ENCODE results near the gene ABHD17B. TPM values are rescaled to one million over a fixed set of nuclear protein-coding genes. Genes with fewer than 3 reads are reported as not detected.

Gene ABHD17B
- total and polyA plus RNA-seq, 4 donors, result 5.2 to 17.7 (median 10.1) TPM

DNA sequence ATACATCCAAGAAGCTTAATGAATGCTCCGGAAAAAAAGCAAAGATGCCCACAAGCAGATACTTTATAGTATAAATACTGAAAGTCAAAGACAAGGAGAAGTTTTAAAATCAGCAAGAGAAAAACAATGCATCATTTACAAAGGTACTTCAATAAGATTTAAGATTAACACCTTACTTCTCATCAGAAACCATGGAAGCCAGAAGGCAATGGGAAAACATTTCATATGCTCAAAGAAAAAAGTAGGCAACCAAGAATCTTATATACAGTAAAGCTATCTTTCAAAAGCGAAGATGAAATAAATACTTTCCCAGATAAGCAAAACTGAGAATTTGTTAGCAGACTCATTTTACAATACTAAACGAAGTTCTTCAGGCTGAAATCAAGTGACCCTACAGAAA is 51.1 kb downstream of the ABHD17B start:
- H3K4me3 ChIP-seq (ENCODE audit: low read depth in 1 of 3, low read length in 3 of 3), result no peak overlapping the region
- 96% methylated on average over 3 of the region's 3 CpGs for WGBS
- no peak for DNase-seq (ENCODE audit: low spot score)
- no peaks in the 10 kb centered on the region for H3K36me3 ChIP-seq (ENCODE audit: control insufficient read depth in 4 of 4, insufficient read depth in 3 of 4, low read depth in 1 of 4, low read length in 3 of 4)
- peaks cover 0 to 9% (median 0%) of the 10 kb centered on the region in 4 donors for H3K9me3 ChIP-seq (ENCODE audit: control insufficient read depth in 4 of 4, low read length in 3 of 4)
- H3K9ac ChIP-seq (ENCODE audit: low read depth in 1 of 2, low read length in 2 of 2), result no peak overlapping the region
- H3K27me3 ChIP-seq (ENCODE audit: control insufficient read depth in 4 of 4, insufficient read depth in 4 of 4, low read length in 3 of 4), result no peaks in the 10 kb centered on the region
- TF ChIP-seq FOXA1 (IDR thresholded peaks at IDR 0.05) (no peak), NR2F2 (IDR thresholded peaks at IDR 0.05) (no peak), GABPA (IDR thresholded peaks at IDR 0.05 in 1 of 2, conservative IDR thresholded peaks at IDR 0.05 in 1 of 2) (no peak), SP1 (IDR thresholded peaks at IDR 0.05) (no peak), EGR1 (IDR thresholded peaks at IDR 0.05; ENCODE audit: low read depth in 2 of 2) (no peak), JUND (IDR thresholded peaks at IDR 0.05) (no peak), RXRA (IDR thresholded peaks at IDR 0.05) (no peak), HNF4A (conservative IDR thresholded peaks at IDR 0.05) (no peak), ATF3 (IDR thresholded peaks at IDR 0.05) (no peak), FOXA2 (IDR thresholded peaks at IDR 0.05) (no peak), YY1 (IDR thresholded peaks at IDR 0.05) (no peak)
- TF ChIP-seq, protein P1, sequence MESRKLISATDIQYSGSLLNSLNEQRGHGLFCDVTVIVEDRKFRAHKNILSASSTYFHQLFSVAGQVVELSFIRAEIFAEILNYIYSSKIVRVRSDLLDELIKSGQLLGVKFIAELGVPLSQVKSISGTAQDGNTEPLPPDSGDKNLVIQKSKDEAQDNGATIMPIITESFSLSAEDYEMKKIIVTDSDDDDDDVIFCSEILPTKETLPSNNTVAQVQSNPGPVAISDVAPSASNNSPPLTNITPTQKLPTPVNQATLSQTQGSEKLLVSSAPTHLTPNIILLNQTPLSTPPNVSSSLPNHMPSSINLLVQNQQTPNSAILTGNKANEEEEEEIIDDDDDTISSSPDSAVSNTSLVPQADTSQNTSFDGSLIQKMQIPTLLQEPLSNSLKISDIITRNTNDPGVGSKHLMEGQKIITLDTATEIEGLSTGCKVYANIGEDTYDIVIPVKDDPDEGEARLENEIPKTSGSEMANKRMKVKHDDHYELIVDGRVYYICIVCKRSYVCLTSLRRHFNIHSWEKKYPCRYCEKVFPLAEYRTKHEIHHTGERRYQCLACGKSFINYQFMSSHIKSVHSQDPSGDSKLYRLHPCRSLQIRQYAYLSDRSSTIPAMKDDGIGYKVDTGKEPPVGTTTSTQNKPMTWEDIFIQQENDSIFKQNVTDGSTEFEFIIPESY (IDR thresholded peaks at IDR 0.05), result no peak
- TF ChIP-seq, protein P2, sequence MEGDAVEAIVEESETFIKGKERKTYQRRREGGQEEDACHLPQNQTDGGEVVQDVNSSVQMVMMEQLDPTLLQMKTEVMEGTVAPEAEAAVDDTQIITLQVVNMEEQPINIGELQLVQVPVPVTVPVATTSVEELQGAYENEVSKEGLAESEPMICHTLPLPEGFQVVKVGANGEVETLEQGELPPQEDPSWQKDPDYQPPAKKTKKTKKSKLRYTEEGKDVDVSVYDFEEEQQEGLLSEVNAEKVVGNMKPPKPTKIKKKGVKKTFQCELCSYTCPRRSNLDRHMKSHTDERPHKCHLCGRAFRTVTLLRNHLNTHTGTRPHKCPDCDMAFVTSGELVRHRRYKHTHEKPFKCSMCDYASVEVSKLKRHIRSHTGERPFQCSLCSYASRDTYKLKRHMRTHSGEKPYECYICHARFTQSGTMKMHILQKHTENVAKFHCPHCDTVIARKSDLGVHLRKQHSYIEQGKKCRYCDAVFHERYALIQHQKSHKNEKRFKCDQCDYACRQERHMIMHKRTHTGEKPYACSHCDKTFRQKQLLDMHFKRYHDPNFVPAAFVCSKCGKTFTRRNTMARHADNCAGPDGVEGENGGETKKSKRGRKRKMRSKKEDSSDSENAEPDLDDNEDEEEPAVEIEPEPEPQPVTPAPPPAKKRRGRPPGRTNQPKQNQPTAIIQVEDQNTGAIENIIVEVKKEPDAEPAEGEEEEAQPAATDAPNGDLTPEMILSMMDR (IDR thresholded peaks at IDR 0.05; ENCODE audit: low read depth, low read length, missing input control), result no peak
- H3K4me1 ChIP-seq (ENCODE audit: control insufficient read depth in 4 of 4, insufficient read depth in 4 of 4, low read length in 3 of 4), result peaks cover 6 to 26% (median 9%) of the 10 kb centered on the region in 4 donors
- no peak overlapping the region for H3K27ac ChIP-seq (ENCODE audit: low read depth in 1 of 2, low read length in 2 of 2)

- no peak overlapping the region for H3K4me3 ChIP-seq (ENCODE audit: low read depth in 1 of 3, low read length in 3 of 3)
- no peak overlapping the region for H3K9ac ChIP-seq (ENCODE audit: low read depth in 1 of 2, low read length in 2 of 2)
- H3K36me3 ChIP-seq (ENCODE audit: control insufficient read depth in 4 of 4, insufficient read depth in 3 of 4, low read depth in 1 of 4, low read length in 3 of 4), result no peaks in the 10 kb centered on the region
- no peak overlapping the region for H3K27ac ChIP-seq (ENCODE audit: low read depth in 1 of 2, low read length in 2 of 2)
- peaks cover 0 to 9% (median 0%) of the 10 kb centered on the region in 4 donors for H3K9me3 ChIP-seq (ENCODE audit: control insufficient read depth in 4 of 4, low read length in 3 of 4)
- peaks cover 5 to 26% (median 9%) of the 10 kb centered on the region in 4 donors for H3K4me1 ChIP-seq (ENCODE audit: control insufficient read depth in 4 of 4, insufficient read depth in 4 of 4, low read length in 3 of 4)
- TF ChIP-seq ATF3 (IDR thresholded peaks at IDR 0.05), result no peak
- TF ChIP-seq SP1 (IDR thresholded peaks at IDR 0.05), result no peak
- TF ChIP-seq, protein P1 (IDR thresholded peaks at IDR 0.05), result no peak
- TF ChIP-seq RAD21 (IDR thresholded peaks at IDR 0.05), result no peak
- TF ChIP-seq, protein P3, sequence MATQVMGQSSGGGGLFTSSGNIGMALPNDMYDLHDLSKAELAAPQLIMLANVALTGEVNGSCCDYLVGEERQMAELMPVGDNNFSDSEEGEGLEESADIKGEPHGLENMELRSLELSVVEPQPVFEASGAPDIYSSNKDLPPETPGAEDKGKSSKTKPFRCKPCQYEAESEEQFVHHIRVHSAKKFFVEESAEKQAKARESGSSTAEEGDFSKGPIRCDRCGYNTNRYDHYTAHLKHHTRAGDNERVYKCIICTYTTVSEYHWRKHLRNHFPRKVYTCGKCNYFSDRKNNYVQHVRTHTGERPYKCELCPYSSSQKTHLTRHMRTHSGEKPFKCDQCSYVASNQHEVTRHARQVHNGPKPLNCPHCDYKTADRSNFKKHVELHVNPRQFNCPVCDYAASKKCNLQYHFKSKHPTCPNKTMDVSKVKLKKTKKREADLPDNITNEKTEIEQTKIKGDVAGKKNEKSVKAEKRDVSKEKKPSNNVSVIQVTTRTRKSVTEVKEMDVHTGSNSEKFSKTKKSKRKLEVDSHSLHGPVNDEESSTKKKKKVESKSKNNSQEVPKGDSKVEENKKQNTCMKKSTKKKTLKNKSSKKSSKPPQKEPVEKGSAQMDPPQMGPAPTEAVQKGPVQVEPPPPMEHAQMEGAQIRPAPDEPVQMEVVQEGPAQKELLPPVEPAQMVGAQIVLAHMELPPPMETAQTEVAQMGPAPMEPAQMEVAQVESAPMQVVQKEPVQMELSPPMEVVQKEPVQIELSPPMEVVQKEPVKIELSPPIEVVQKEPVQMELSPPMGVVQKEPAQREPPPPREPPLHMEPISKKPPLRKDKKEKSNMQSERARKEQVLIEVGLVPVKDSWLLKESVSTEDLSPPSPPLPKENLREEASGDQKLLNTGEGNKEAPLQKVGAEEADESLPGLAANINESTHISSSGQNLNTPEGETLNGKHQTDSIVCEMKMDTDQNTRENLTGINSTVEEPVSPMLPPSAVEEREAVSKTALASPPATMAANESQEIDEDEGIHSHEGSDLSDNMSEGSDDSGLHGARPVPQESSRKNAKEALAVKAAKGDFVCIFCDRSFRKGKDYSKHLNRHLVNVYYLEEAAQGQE (IDR thresholded peaks at IDR 0.05), result no peak
- TF ChIP-seq, protein P2 (IDR thresholded peaks at IDR 0.05; ENCODE audit: low read depth, low read length, missing input control), result no peak
- no peak for TF ChIP-seq HNF4G (IDR thresholded peaks at IDR 0.05)
- TF ChIP-seq NR2F2 (IDR thresholded peaks at IDR 0.05), result no peak
- no peak for TF ChIP-seq MAX (IDR thresholded peaks at IDR 0.05)
- TF ChIP-seq FOXA2 (IDR thresholded peaks at IDR 0.05), result no peak
- TF ChIP-seq YY1 (IDR thresholded peaks at IDR 0.05), result no peak
- no peak for TF ChIP-seq JUND (IDR thresholded peaks at IDR 0.05)
- TF ChIP-seq HNF4A (conservative IDR thresholded peaks at IDR 0.05), result no peak
- TF ChIP-seq FOXA1 (IDR thresholded peaks at IDR 0.05), result no peak
- no peak for TF ChIP-seq TAF1 (conservative IDR thresholded peaks at IDR 0.05)
- no peak for TF ChIP-seq GABPA (IDR thresholded peaks at IDR 0.05 in 1 of 2, conservative IDR thresholded peaks at IDR 0.05 in 1 of 2)
- TF ChIP-seq RXRA (IDR thresholded peaks at IDR 0.05), result no peak
- no peak for TF ChIP-seq EGR1 (IDR thresholded peaks at IDR 0.05; ENCODE audit: low read depth in 2 of 2)
- H3K27me3 ChIP-seq (ENCODE audit: control insufficient read depth in 4 of 4, insufficient read depth in 4 of 4, low read length in 3 of 4), result no peaks in the 10 kb centered on the region
- no peak for DNase-seq (ENCODE audit: low spot score)
These were observed 52.2 kb downstream of the ABHD17B start for GRCh38 chr9:71858812-71859211.
